Stimulated activated CD8-positive, alpha-beta memory T cell treated with anti-CD3 and anti-CD28 coated beads, Interleukin-12 subunit alpha, Interleukin-12 subunit beta, amount 100 ng/mL, for 24 hours (primary cell): ENCODE data around the gene CCK.
"Not testable (repeated sequence)": the region's sequence is repeated elsewhere in the genome, so short reads cannot be mapped to it uniquely, and the experiment has no call there.

Experiments used
- DNase-seq: peaks from one replicate; pipeline ENCODE4 v3.0.0-alpha.2; 2020; ENCODE audit errors: extremely low read depth

Gene CCK

GRCh38 chr3:42266085-42266484, at the start of gene CCK:
Gene CCK (minus strand): TSS chr3:42266185. CDS start chr3:42263630, 2,555 bp downstream.
- no peak for DNase-seq

- DNase-seq: no peak
Measured at GRCh38 chr3:42314411-42314810, 48.4 kb upstream of the CCK start.

- DNase-seq: no peak
Measured at GRCh38 chr3:42308651-42309050, 42.7 kb upstream of the CCK start.

GRCh38 chr3:42306499-42306898, 40.5 kb upstream of the CCK start:
- DNase-seq: no peak

GRCh38 chr3:42302924-42303634, 37.1 kb upstream of the CCK start:
- DNase-seq: no peak

- no peak for DNase-seq
Measured at GRCh38 chr3:42301446-42302175, 35.6 kb upstream of the CCK start.

GRCh38 chr3:42300778-42301177, 34.8 kb upstream of the CCK start:
- DNase-seq: no peak

- no peak for DNase-seq
Measured at GRCh38 chr3:42300013-42300412, 34.0 kb upstream of the CCK start.

GRCh38 chr3:42298259-42298658, 32.3 kb upstream of the CCK start:
- no peak for DNase-seq

- DNase-seq: no peak
Measured at GRCh38 chr3:42292009-42292408, 26.0 kb upstream of the CCK start.

GRCh38 chr3:42290966-42291714, 25.2 kb upstream of the CCK start:
- DNase-seq: no peak

- no peak for DNase-seq
Measured at GRCh38 chr3:42289026-42289425, 23.0 kb upstream of the CCK start.

- no peak for DNase-seq
Measured at GRCh38 chr3:42288385-42288784, 22.4 kb upstream of the CCK start.

- not testable (repeated sequence) for DNase-seq
Measured at GRCh38 chr3:42287423-42287822, 21.4 kb upstream of the CCK start.

GRCh38 chr3:42277676-42278075, 11.7 kb upstream of the CCK start:
- DNase-seq: no peak

- DNase-seq: no peak
Measured at GRCh38 chr3:42276141-42277132, 10.5 kb upstream of the CCK start.

- DNase-seq: no peak
Measured at GRCh38 chr3:42275217-42275616, 9.2 kb upstream of the CCK start.

GRCh38 chr3:42274266-42274665, 8.3 kb upstream of the CCK start:
- DNase-seq: no peak

GRCh38 chr3:42273361-42273760, 7.4 kb upstream of the CCK start:
- no peak for DNase-seq

GRCh38 chr3:42271786-42272185, 5.8 kb upstream of the CCK start:
- DNase-seq: no peak

- DNase-seq: no peak
Measured at GRCh38 chr3:42270561-42270960, 4.6 kb upstream of the CCK start.
